Measurements from ENCODE around the gene ELFN2. TPM values are rescaled to one million over a fixed set of nuclear protein-coding genes. Genes with fewer than 3 reads are reported as not detected.

ELFN2 gene
- total RNA-seq, 2 donors from 2014 or later: not detected

GRCh38 chr22:37454857-37455686 lies 27.8 kb upstream of the ELFN2 start:
- H3K9me3 ChIP-seq: no peaks in the 10 kb centered on the region
- DNase-seq (ENCODE audit: low spot score) (no peak), ATAC-seq (ENCODE audit: insufficient number of reproducible peaks, low FRiP score, low read depth) (no peak)
- no peaks in the 10 kb centered on the region for H3K27me3 ChIP-seq (replicated peaks; ENCODE audit: insufficient read depth)
- TF ChIP-seq, protein P1, sequence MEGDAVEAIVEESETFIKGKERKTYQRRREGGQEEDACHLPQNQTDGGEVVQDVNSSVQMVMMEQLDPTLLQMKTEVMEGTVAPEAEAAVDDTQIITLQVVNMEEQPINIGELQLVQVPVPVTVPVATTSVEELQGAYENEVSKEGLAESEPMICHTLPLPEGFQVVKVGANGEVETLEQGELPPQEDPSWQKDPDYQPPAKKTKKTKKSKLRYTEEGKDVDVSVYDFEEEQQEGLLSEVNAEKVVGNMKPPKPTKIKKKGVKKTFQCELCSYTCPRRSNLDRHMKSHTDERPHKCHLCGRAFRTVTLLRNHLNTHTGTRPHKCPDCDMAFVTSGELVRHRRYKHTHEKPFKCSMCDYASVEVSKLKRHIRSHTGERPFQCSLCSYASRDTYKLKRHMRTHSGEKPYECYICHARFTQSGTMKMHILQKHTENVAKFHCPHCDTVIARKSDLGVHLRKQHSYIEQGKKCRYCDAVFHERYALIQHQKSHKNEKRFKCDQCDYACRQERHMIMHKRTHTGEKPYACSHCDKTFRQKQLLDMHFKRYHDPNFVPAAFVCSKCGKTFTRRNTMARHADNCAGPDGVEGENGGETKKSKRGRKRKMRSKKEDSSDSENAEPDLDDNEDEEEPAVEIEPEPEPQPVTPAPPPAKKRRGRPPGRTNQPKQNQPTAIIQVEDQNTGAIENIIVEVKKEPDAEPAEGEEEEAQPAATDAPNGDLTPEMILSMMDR (IDR thresholded peaks at IDR 0.05): no peak
- peaks cover 4 to 11% of the 10 kb centered on the region in 2 donors for H3K4me1 ChIP-seq (ENCODE audit: control insufficient read depth in 1 of 2, low read depth in 2 of 2)
- H3K27ac ChIP-seq: no peak overlapping the region
- no peaks in the 10 kb centered on the region for H3K36me3 ChIP-seq
- H3K4me3 ChIP-seq: no peak overlapping the region

DNA sequence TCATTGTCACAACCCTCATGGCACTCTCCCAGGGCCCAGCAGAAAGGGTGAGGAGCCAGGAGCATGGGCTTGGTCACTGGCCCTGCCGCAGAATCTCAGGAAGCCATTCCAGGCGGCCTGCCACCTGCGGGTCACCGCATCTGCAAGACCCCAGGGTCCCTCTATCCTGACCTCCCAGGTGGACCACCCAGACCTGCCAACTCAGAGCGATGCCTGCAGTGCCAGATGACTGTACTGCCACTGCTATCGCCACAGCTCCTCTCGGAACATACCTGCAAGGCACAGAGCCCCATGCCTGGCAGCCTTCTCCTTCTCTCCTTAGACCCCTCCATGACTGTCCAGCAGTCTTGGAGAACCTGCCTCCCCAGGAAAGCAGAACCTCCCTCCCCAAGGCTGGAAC lies 26.4 kb upstream of the ELFN2 start:
- no peak for ATAC-seq (ENCODE audit: insufficient number of reproducible peaks, low FRiP score, low read depth)

DNA sequence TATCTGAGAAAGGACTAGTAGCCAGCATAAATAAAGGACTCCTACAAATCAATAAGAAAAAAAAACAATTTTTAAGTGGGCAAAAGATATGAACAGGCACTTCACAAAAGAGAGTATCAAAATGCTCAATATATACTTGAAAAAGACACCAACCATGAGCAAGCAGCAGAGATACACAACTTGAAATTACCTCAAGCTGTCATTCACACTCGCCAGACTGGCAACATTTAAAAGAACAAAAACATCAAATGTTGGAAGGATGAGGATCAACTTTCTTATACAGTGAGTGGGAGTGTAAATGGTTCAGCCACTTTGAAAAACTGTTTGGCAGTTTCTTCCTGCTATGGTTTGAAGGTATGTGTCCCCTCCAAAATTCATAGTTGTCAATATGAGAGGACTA lies 23.9 kb upstream of the ELFN2 start:
- DNase-seq (ENCODE audit: low spot score): no peak
- Histone ChIP-seq H3K36me3 (no peaks in the 10 kb centered on the region), H3K4me1 (ENCODE audit: control insufficient read depth in 1 of 2, low read depth in 2 of 2) (peaks cover 4 to 11% of the 10 kb centered on the region in 2 donors), H3K27me3 (replicated peaks; ENCODE audit: insufficient read depth) (no peaks in the 10 kb centered on the region), H3K9me3 (no peaks in the 10 kb centered on the region), H3K4me3 (no peak overlapping the region), H3K27ac (no peak overlapping the region)
- no peak for ATAC-seq (ENCODE audit: insufficient number of reproducible peaks, low FRiP score, low read depth)
- TF ChIP-seq, protein P1 (IDR thresholded peaks at IDR 0.05): no peak

More for the DNA sequence above, 26.4 kb upstream of the ELFN2 start:
- no peaks in the 10 kb centered on the region for H3K36me3 ChIP-seq
- H3K9me3 ChIP-seq: no peaks in the 10 kb centered on the region
- H3K4me1 ChIP-seq (ENCODE audit: control insufficient read depth in 1 of 2, low read depth in 2 of 2): peaks cover 4 to 11% of the 10 kb centered on the region in 2 donors
- no peak overlapping the region for H3K4me3 ChIP-seq
- no peak overlapping the region for H3K27ac ChIP-seq
- no peaks in the 10 kb centered on the region for H3K27me3 ChIP-seq (replicated peaks; ENCODE audit: insufficient read depth)
- no peak for DNase-seq (ENCODE audit: low spot score)
- TF ChIP-seq, protein P1 (IDR thresholded peaks at IDR 0.05): no peak

DNA sequence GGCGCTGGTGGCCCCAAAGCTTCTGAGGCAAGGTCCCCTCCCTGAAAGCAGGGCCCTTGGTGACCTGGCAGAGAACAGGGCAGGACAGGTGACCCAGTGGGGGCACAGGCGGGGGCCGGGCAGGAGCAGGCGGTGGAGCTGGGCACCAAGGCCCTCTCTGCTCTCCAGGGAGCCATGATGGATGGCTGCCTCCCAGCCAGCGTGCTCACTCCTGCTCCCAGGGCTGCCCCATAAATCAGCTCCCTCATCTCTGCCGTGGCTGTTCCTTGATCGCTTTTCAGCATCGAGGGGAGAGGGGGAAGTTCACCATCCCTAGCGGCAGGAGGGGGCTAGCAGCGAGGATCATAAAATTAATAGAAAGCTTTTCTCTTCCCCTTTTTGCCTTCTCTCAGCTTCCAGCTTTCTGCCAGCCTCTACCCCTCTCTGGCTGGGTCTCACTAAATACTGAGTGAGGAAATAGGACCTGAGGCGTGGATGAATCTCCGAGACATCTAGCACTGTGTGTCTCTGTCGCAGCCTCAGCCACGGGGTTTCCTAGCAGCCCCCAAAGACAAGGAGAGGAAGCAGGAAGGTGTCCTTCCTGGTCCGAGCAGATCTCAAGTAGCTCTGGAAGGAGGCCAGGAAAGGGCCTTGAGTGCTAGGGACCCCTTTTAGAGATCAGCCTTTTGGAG lies 22.2 kb upstream of the ELFN2 start:
- Histone ChIP-seq H3K9me3 (no peaks in the 10 kb centered on the region), H3K36me3 (no peaks in the 10 kb centered on the region), H3K27ac (no peak overlapping the region), H3K27me3 (replicated peaks; ENCODE audit: insufficient read depth) (no peaks in the 10 kb centered on the region), H3K4me1 (ENCODE audit: control insufficient read depth in 1 of 2, low read depth in 2 of 2) (no peaks in the 10 kb centered on the region), H3K4me3 (no peak overlapping the region)
- DNase-seq (ENCODE audit: low spot score) (no peak), ATAC-seq (ENCODE audit: insufficient number of reproducible peaks, low FRiP score, low read depth) (no peak)
- TF ChIP-seq, protein P1 (IDR thresholded peaks at IDR 0.05): no peak

DNA sequence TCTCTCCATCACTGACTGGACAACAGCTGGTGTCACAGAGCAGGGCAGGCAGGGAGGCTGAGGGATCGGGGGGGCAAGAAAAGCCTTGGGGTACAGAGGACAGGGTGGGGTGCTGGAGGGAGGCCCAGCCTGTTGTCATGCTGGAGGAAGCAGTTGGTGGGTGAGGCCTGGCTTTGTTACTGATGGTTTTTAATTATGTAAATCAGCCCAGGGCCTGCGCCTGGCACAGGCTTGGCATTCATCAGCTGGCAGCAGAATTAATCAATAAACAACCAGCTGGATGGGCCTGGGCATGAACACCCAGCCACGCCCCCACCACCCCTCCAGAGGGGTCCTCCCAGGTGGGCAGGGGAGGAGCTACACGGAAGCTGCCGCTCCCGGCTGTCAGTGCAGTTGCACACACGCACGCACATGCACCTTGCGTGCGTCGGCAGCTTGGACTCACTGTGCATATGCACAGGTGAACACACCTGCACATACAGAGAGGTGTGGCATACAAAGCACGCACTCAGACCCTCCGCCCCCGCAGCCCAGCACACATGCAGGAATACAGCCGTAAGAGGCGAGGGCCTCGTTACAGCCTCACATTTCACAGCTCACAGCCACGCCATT lies 21.3 kb upstream of the ELFN2 start:
- Histone ChIP-seq H3K36me3 (no peaks in the 10 kb centered on the region), H3K27ac (no peak overlapping the region), H3K9me3 (no peaks in the 10 kb centered on the region), H3K4me3 (no peak overlapping the region), H3K4me1 (ENCODE audit: control insufficient read depth in 1 of 2, low read depth in 2 of 2) (no peaks in the 10 kb centered on the region), H3K27me3 (replicated peaks; ENCODE audit: insufficient read depth) (no peaks in the 10 kb centered on the region)
- TF ChIP-seq, protein P1 (IDR thresholded peaks at IDR 0.05): no peak
- ATAC-seq (ENCODE audit: insufficient number of reproducible peaks, low FRiP score, low read depth) (no peak), DNase-seq (ENCODE audit: low spot score) (no peak)

Data from thoracic aorta (tissue), 2 donors.